ENCODE measurements around the gene CTR9. TPM values are rescaled to one million over a fixed set of nuclear protein-coding genes. Genes with fewer than 3 reads are reported as not detected.
"Not testable (repeated sequence)": the region's sequence is repeated elsewhere in the genome, so short reads cannot be mapped to it uniquely, and the experiment has no call there.

The CTR9 gene
- polyA plus RNA-seq, 12 donors, result 27.2 to 55.8 (median 34.0) TPM; not detected in 1

DNA sequence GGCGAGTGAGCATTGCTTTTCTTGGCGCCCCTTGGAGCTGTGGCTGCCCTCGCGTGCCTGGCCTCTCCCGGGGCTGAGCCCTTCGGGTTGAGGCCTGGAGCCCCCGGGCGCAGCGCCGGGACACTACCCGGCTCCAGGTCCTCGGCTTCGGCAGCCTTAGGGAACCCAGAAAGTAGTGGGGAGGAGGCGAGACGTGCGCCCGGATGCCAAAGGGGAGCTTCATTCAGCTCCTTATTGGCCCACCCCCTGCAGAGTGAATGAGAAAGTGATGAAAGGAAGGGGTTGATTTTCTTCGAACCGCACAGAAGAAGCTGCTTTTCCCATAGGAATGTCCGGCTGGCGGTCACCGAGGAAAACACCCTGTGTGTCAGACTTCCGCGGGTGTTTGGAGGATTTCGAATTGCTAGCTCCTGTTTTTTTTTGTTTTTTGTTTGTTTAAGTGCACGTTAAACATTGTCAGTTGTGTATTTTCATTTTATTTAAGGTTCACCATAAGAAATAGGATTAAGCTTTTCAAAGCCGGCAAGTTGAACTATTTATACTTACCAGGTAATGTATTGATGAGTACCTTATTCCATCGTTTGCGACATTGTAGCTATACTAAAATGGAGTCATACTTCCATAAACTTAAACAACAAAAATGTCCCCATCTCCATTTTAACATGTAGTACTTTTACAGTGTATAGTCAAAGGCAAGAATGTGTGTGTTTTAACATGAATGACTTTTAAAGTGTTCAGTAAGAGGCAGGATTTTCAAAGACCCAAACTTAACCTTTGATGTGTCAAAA lies 58.5 kb downstream of the CTR9 start:
- DNase-seq, result no peak

DNA sequence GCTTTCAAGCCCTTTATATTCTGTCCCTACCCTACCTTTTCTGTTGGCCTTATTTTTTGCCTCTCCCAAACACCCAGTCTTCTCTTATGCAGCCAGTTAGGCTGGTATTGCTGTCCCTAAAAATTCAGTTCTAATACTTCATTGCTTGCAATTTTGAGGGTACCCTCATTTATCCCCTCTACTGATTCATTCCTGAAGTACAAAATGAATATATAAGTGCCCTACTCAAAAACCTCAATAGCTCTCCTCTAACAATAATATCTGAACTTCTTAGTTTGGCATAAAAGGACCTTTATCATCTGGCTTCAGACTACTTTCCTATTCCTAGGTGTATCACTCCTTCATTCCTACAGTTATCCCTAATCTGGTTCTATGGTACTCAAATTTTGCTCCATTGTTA lies 62.9 kb downstream of the CTR9 start:
- no peak for DNase-seq

DNA sequence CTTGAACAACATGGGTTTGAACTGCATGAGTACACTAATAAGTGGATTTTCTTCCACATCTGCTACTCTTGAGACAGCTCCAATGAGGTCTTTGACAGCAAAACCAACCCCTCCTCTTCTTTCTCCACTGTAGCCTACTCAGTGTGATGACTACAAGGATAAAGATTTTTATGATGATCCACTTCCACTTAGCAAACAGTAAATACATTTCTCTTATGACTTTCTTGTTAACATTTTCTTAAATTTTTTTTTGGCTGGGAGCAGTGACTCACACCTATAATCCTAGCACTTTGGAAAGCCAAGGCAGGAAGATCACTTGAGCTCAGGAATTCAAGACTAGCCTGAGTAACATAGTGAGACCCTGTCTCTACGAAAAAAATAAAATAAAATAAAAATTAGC lies 67.5 kb downstream of the CTR9 start:
- no peak for DNase-seq

DNA sequence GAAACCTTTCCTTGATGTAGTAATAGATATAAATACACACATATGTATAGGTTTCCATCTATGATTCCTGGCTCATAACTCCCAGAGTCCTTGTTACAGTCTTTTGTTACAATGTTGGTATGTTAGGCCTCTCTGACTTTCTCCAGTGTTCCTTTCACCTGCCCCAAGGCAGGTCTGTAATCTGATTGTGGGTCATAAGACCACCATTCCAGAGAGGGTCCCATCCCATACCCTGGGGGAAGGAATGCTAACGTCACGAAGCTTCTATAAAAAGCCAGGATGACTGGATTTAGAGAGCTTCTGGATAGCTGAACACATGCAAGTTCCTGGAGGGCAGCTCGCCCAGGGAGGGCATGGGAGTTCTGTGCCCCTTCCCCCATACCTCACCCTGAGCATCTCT lies 71.4 kb downstream of the CTR9 start:
- DNase-seq, result not testable (repeated sequence)

DNA sequence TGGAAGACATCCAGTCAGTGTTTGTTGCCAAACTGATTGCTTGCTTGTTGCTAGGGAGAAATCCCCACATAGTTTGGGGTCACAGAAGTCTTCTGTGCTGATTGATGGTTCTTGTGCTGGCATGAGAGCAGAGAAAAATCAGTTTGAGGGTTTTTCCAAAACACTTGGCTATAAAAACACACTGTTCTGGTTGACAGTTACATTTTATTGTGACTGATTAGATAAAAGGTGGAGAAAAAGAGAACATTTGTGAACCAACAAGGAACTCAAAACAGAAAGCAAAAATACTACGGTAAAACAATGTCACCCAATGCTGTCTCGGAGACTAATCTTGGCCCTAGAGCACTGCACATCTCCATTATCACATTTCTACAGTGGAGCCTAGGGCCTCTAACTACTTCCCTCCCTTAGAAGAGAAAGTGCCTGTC lies 72.1 kb downstream of the CTR9 start:
- no peak for DNase-seq

DNA sequence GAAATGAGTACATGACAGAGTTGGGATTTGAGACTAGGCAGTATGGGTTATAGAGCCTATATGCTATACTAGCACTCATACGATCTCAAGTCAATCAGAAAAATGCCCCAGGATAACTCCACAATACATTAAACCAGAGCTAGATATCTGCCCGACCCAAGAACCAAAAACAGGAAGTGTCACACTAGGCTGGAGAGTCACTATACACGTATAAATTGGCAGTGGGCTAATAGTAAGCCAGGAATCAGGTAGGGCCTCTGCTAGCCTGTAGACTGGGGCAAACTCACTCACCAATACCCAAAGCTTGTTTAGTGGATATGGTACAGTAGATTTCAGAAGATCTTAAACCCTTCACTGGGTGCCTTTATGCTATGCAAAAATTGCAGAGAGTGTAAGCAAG lies 73.8 kb downstream of the CTR9 start:
- DNase-seq, result no peak

DNA sequence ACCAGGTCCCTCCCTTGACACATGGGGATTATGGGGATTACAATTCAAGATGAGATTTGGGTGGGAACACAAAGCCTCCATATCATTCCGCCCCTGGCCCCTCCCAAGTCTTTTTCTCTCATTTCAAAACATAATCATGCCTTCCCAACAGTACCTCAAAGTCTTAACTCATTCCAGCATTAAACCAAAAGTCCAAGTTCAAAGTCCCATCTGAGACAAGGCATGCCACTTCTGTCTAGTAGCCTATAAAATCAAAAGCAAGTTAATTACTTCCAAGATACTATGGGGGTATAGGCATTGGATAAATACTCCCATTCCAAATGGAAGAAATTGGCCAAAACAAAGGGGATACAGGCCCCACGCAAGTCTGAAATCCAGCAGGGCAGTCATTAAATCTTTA lies 77.4 kb downstream of the CTR9 start:
- DNase-seq, result no peak

DNA sequence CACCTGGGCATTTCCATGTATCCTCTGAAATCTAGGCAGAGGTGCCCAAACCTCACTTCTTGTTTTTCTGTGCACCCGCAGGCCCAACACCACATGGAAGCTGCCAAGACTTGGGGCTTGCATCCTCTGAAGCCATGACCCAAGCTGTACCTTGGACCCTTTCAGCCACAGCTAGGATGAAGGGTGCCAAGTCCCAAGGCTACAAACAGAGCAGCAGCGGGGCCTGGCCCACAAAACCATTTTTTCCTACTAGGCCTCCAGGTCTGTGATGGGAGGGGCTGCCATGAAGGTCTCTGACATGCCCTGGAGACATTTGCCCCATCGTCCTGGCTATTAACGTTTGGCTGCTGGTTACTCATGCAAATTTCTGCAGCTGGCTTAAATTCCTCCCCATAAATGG lies 78.1 kb downstream of the CTR9 start:
- DNase-seq, result no peak

Other genes with a start within 250 kb of the CTR9 start
- 10 to 100 TPM in 11 of 12 donors, not detected in 1; 19.4 to 33.5 (median 24.9) TPM for gene RNF141, start 210.1 kb upstream of the CTR9 start, polyA plus RNA-seq (ENCODE audit: insufficient read length in 12 of 12)
- 100 to 1,000 TPM in 2 of 12 donors, 10 to 100 TPM in 9, not detected in 1; 43.4 to 111 (median 84.8) TPM for gene LYVE1, start 182.6 kb upstream of the CTR9 start, polyA plus RNA-seq (ENCODE audit: insufficient read length in 12 of 12)
- gene IRAG1, start 57.5 kb upstream of the CTR9 start, polyA plus RNA-seq (ENCODE audit: insufficient read length in 12 of 12), result 1 to 10 TPM in 11 of 12 donors, not detected in 1; 3.6 to 7.2 (median 4.7) TPM
- 1,000 to 10,000 TPM in 2 of 12 donors, 100 to 1,000 TPM in 10; 716 to 2,133 (median 842) TPM for gene EIF4G2, start 57.7 kb downstream of the CTR9 start, polyA plus RNA-seq (ENCODE audit: insufficient read length in 12 of 12)
- 100 to 1,000 TPM in 1 of 12 donors, 10 to 100 TPM in 10, not detected in 1; 60.0 to 105 (median 77.3) TPM for gene ZBED5, start 106.8 kb downstream of the CTR9 start, polyA plus RNA-seq (ENCODE audit: insufficient read length in 12 of 12)

Data from muscle of arm (tissue), 12 donors.